Spleen (tissue), 11 donors: ENCODE results near the gene ACTN1. TPM values are rescaled to one million over a fixed set of nuclear protein-coding genes. Genes with fewer than 3 reads are reported as not detected.

Experiments used
- DNase-seq: peaks from one replicate; pipeline ENCODE4 v3.0.0-alpha.2; 2020
- H3K27ac ChIP-seq, 8 donors: fragments of 200-600 bp; sonication (generic) in 7 of 8; 1 replicate in 4 of 8; 2 replicates in 4 of 8; pipeline versions ENCODE4 v1.5.0 to v1.8.0; 2016 to 2021; ENCODE audit warnings: inconsistent platforms in 4 of 8, mild to moderate bottlenecking in 4 of 8, moderate library complexity in 1 of 8
- H3K27me3 ChIP-seq, 7 donors: fragments of 200-600 bp; sonication (generic) in 6 of 7; replicated peaks in 1 of 7; 1 replicate in 4 of 7; 2 replicates in 3 of 7; pipeline versions ENCODE4 v1.5.0 to v1.8.0; 2016 to 2021; ENCODE audit warnings: inconsistent platforms in 3 of 7, mild to moderate bottlenecking in 1 of 7
- H3K36me3 ChIP-seq, 6 donors: fragments of 200-600 bp; sonication (generic) in 5 of 6; 1 replicate in 4 of 6; 2 replicates in 2 of 6; pipeline versions ENCODE4 v1.5.0 to v1.8.0; 2016 to 2021; ENCODE audit warnings: inconsistent platforms in 2 of 6
- H3K4me1 ChIP-seq, 6 donors: fragments of 200-600 bp; sonication (generic) in 5 of 6; 1 replicate in 3 of 6; 2 replicates in 3 of 6; pipeline versions ENCODE4 v1.5.0 to v1.8.0; 2016 to 2021; ENCODE audit warnings: inconsistent platforms in 3 of 6
- H3K4me3 ChIP-seq, 8 donors: fragments of 200-600 bp; sonication (generic) in 7 of 8; 1 replicate in 4 of 8; 2 replicates in 4 of 8; pipeline versions ENCODE4 v1.5.0 to v1.8.0; 2016 to 2021; ENCODE audit warnings: inconsistent platforms in 4 of 8, mild to moderate bottlenecking in 4 of 8, moderate library complexity in 2 of 8
- H3K9me3 ChIP-seq, 8 donors: fragments of 200-600 bp; sonication (generic) in 7 of 8; 1 replicate in 4 of 8; 2 replicates in 4 of 8; pipeline versions ENCODE4 v1.5.0 to v1.8.0; 2016 to 2021; ENCODE audit warnings: inconsistent platforms in 4 of 8
- CTCF ChIP-seq, 11 experiments: fragments of 200-600 bp in 7 of 11; fragments of 450-650 bp in 4 of 11; sonication (generic) in 4 of 11; IDR thresholded peaks in 8 of 11; conservative IDR thresholded peaks in 3 of 11; 1 replicate in 7 of 11; 2 replicates in 4 of 11; pipeline versions ENCODE4 v1.4.0 to v1.8.0; 2016 to 2021; ENCODE audit warnings: antibody characterized with exemption in 11 of 11, inconsistent platforms in 4 of 11, mild to moderate bottlenecking in 1 of 11
- POLR2A ChIP-seq, 3 donors: fragments of 450-650 bp; IDR thresholded peaks; one replicate each; pipeline ENCODE4 v1.5.1; 2017; ENCODE audit warnings: antibody characterized with exemption in 3 of 3, mild to moderate bottlenecking in 1 of 3
- POLR2AphosphoS5 ChIP-seq, 3 donors: sonication (generic); formaldehyde crosslinking; IDR thresholded peaks; one replicate each; pipeline ENCODE4 v1.5.1; 2017; ENCODE audit warnings: antibody characterized with exemption in 3 of 3
- WGBS, 5 donors: extraction: QIAGEN DNeasy Blood & Tissue Kit in 3 of 5; methylation state at CpG; one replicate each; pipeline versions ENCODE4 v1.1.5 to v1.1.7; 2013 to 2018; 5-methylcytosine and 5-hydroxymethylcytosine counted together
- intact Hi-C: fragments of 100-400 bp; cut with DNase I; formaldehyde crosslinking; loops from one replicate; pipeline ENCODE4 v1.15.0; 2023; ENCODE audit warnings: low total_unique reads
- polyA plus RNA-seq, 3 donors: library from polyadenylated mRNA; stranded (reverse); fragments of 200-250 nt; gene quantifications; one replicate each; pipeline ENCODE4 v1.2.1, GENCODE V29; 2013
- total RNA-seq, 7 donors: library from RNA; depleted of rRNA in 3 of 7; stranded (reverse); fragments of >200 nt in 3 of 7; fragmentation: NEBNext Ultra II Directional in 4 of 7; extraction: Animal tissue kit (Norgen Biotek cat#: 25700) in 4 of 7; gene quantifications; one replicate each; pipeline versions ENCODE4 v1.1.0 to v1.2.1, GENCODE V29; 2016 to 2021
- donor health status: healthy with polysubstance abuse.
- donor health status: DM: no; HTN: no; CAD: no; lungs with moderate emphysema.
- donor health status: DM: no; HTN: no; CAD: no.
- donor health status: Bipolar disorder and iron deficiency.
- donor health status: healthy.
- donor health status: DM: no; HTN: no; CAD: no.
- donor health status: DM: yes; HTN: yes; CAD: no.

Gene ACTN1
- total and polyA plus RNA-seq, 10 donors = 15.4 to 315 (median 95.4) TPM

GRCh38 chr14:68998062-68998461 lies 19.0 kb upstream of the ACTN1 start:
- no peaks in the 10 kb centered on the region for H3K9me3 ChIP-seq
- TF ChIP-seq POLR2A (IDR thresholded peaks at IDR 0.05) = no peak
- TF ChIP-seq CTCF (IDR thresholded peaks at IDR 0.05 in 8 of 11, conservative IDR thresholded peaks at IDR 0.05 in 3 of 11) = no peak
- TF ChIP-seq POLR2AphosphoS5 (IDR thresholded peaks at IDR 0.05) = no peak
- DNase-seq = no peak
- no peak overlapping the region for H3K27ac ChIP-seq
- H3K4me3 ChIP-seq = no peak overlapping the region
- H3K4me1 ChIP-seq = peaks cover 0 to 6% (median 0%) of the 10 kb centered on the region in 6 donors
- no peaks in the 10 kb centered on the region for H3K36me3 ChIP-seq
- peaks cover 0 to 11% (median 0%) of the 10 kb centered on the region in 7 donors for H3K27me3 ChIP-seq
- intact Hi-C loops = no loop called here
- 82 to 95% (median 87%) methylated on average over 5 of the region's 5 CpGs for WGBS, 5 donors

- WGBS, 5 donors = 82 to 88% (median 84%) methylated on average over 4 of the region's 4 CpGs
Measured at GRCh38 chr14:68995731-68996130, 16.6 kb upstream of the ACTN1 start.

GRCh38 chr14:68994056-68994455 lies 15.0 kb upstream of the ACTN1 start:
- intact Hi-C loops = no loop called here
- Histone ChIP-seq H3K9me3 (no peaks in the 10 kb centered on the region), H3K4me3 (no peak overlapping the region), H3K36me3 (no peaks in the 10 kb centered on the region), H3K4me1 (peaks cover 0 to 12% (median 0%) of the 10 kb centered on the region in 6 donors), H3K27me3 (peaks cover 0 to 25% (median 0%) of the 10 kb centered on the region in 7 donors), H3K27ac (no peak overlapping the region)
- TF ChIP-seq CTCF (IDR thresholded peaks at IDR 0.05 in 8 of 11, conservative IDR thresholded peaks at IDR 0.05 in 3 of 11) (no peak), POLR2AphosphoS5 (IDR thresholded peaks at IDR 0.05) (no peak), POLR2A (IDR thresholded peaks at IDR 0.05) (no peak)
- 55 to 96% (median 89%) methylated on average over 2 of the region's 2 CpGs for WGBS, 5 donors
- DNase-seq = no peak

More at GRCh38 chr14:68995731-68996130, 16.6 kb upstream of the ACTN1 start:
- intact Hi-C loops = no loop called here
- no peaks in the 10 kb centered on the region for H3K9me3 ChIP-seq
- H3K4me3 ChIP-seq = no peak overlapping the region
- TF ChIP-seq POLR2A (IDR thresholded peaks at IDR 0.05) (no peak), CTCF (IDR thresholded peaks at IDR 0.05 in 8 of 11, conservative IDR thresholded peaks at IDR 0.05 in 3 of 11) (no peak), POLR2AphosphoS5 (IDR thresholded peaks at IDR 0.05) (no peak)
- peaks cover 0 to 22% (median 0%) of the 10 kb centered on the region in 7 donors for H3K27me3 ChIP-seq
- no peaks in the 10 kb centered on the region for H3K36me3 ChIP-seq
- DNase-seq = no peak
- no peak overlapping the region for H3K27ac ChIP-seq
- H3K4me1 ChIP-seq = peaks cover 0 to 12% (median 0%) of the 10 kb centered on the region in 6 donors

GRCh38 chr14:68987653-68988036 lies 8.5 kb upstream of the ACTN1 start:
- intact Hi-C loops = no loop called here
- 85 to 93% (median 86%) methylated on average over 1 of the region's 1 CpG for WGBS, 5 donors
- H3K27me3 ChIP-seq = peaks cover 0 to 18% (median 0%) of the 10 kb centered on the region in 7 donors
- H3K9me3 ChIP-seq = no peaks in the 10 kb centered on the region
- H3K36me3 ChIP-seq = no peaks in the 10 kb centered on the region
- no peak overlapping the region for H3K4me3 ChIP-seq
- TF ChIP-seq POLR2AphosphoS5 (IDR thresholded peaks at IDR 0.05) (no peak), CTCF (IDR thresholded peaks at IDR 0.05 in 8 of 11, conservative IDR thresholded peaks at IDR 0.05 in 3 of 11) (no peak), POLR2A (IDR thresholded peaks at IDR 0.05) (no peak)
- H3K27ac ChIP-seq = no peak overlapping the region
- peak; percentile 7 for DNase-seq
- H3K4me1 ChIP-seq = peaks cover 0 to 12% (median 0%) of the 10 kb centered on the region in 6 donors
